HEK293 (cell line): ENCODE results near the gene ST7.

Experiments used
- CTCF ChIA-PET: fragments of 350-600 bp; formaldehyde crosslinking; extraction: SDS; loops from one replicate; lab custom pipeline; 2021; ENCODE audit warnings: antibody characterized with exemption; lab: Yijun Ruan, JAX
- POLR2A ChIA-PET: fragments of 300-600 bp; formaldehyde crosslinking; extraction: SDS; loops from one replicate; lab custom pipeline; 2020; ENCODE audit warnings: antibody characterized with exemption, inconsistent platforms; lab: Yijun Ruan, JAX
- H3K27ac ChIP-seq: fragments of 200-500 bp; sonication (Bioruptor generic); 2 replicates; pipeline ENCODE4 v1.5.1; 2014; ENCODE audit warnings: low read depth, low read length, control low read depth, inconsistent platforms; ENCODE audit errors: extremely low read depth
- H3K36me3 ChIP-seq, 2 experiments: fragments of 200-500 bp in 1 of 2; sonication (Bioruptor generic) in 1 of 2; 1 replicate in 1 of 2; 2 replicates in 1 of 2; pipeline ENCODE4 v1.5.1; 2014 to 2017; ENCODE audit warnings: inconsistent platforms in 2 of 2, low read length in 2 of 2; ENCODE audit not compliant: control insufficient read depth in 2 of 2, insufficient read depth in 1 of 2
- H3K4me1 ChIP-seq: fragments of 200-500 bp; sonication (Bioruptor generic); 2 replicates; pipeline ENCODE4 v1.5.1; 2014; ENCODE audit warnings: mild to moderate bottlenecking, low read length, inconsistent platforms; ENCODE audit not compliant: control insufficient read depth, insufficient read depth
- H3K4me3 ChIP-seq: 2 replicates; pipeline ENCODE4 v1.5.1; 2011; ENCODE audit warnings: low read depth, mild to moderate bottlenecking, control low read depth, low read length, moderate library complexity
- H3K9me3 ChIP-seq: fragments of 200-500 bp; sonication (Bioruptor generic); 2 replicates; pipeline ENCODE4 v1.5.1; 2014; ENCODE audit warnings: low read depth, low read length, inconsistent platforms; ENCODE audit not compliant: control insufficient read depth, insufficient read depth
- ATF2 ChIP-seq: fragments of 450-650 bp; formaldehyde crosslinking; IDR thresholded peaks from 2 replicates; pipeline ENCODE4 v1.5.1; 2016; ENCODE audit warnings: missing biosample characterization, missing genetic modification characterization, low read depth
- INSM2 ChIP-seq: fragments of 450-650 bp; formaldehyde crosslinking; IDR thresholded peaks from 2 replicates; pipeline ENCODE4 v1.5.1; 2016; ENCODE audit warnings: missing biosample characterization, missing genetic modification characterization
- KLF9 ChIP-seq: fragments of 450-650 bp; formaldehyde crosslinking; IDR thresholded peaks from 2 replicates; pipeline ENCODE4 v1.5.1; 2016; ENCODE audit warnings: missing biosample characterization, missing genetic modification characterization, low read depth
- MEIS1 ChIP-seq: sonication (generic); formaldehyde crosslinking; IDR thresholded peaks from 2 replicates; pipeline ENCODE4 v1.8.1; 2022; ENCODE audit warnings: missing genetic modification reagents, mild to moderate bottlenecking, borderline replicate concordance
- OVOL3 ChIP-seq: fragments of 450-650 bp; formaldehyde crosslinking; IDR thresholded peaks from 2 replicates; pipeline ENCODE4 v1.5.1; 2016; ENCODE audit warnings: missing biosample characterization, missing genetic modification characterization
- PBX3 ChIP-seq: sonication (generic); formaldehyde crosslinking; IDR thresholded peaks from 2 replicates; pipeline ENCODE4 v1.8.1; 2022; ENCODE audit warnings: mild to moderate bottlenecking, moderate library complexity, missing genetic modification reagents
- REST ChIP-seq: fragments of 450-650 bp; formaldehyde crosslinking; IDR thresholded peaks from 2 replicates; pipeline ENCODE4 v1.5.1; 2016; ENCODE audit warnings: missing biosample characterization, missing genetic modification characterization
- SETDB1 ChIP-seq: IDR thresholded peaks from one replicate; pipeline ENCODE4 v1.6.1; 2017; ENCODE audit warnings: mild to moderate bottlenecking, low read length, moderate library complexity, mixed read lengths; ENCODE audit not compliant: insufficient read length
- TRIM28 ChIP-seq: IDR thresholded peaks from 2 replicates; pipeline ENCODE4 v1.6.1; 2011; ENCODE audit warnings: low read length, control low read depth, borderline replicate concordance
- ZBTB20 ChIP-seq: fragments of 450-650 bp; formaldehyde crosslinking; IDR thresholded peaks from 2 replicates; pipeline ENCODE4 v1.5.1; 2016; ENCODE audit warnings: missing biosample characterization, missing genetic modification characterization
- ZBTB44 ChIP-seq: fragments of 450-650 bp; IDR thresholded peaks from 2 replicates; pipeline ENCODE4 v1.5.1; 2018; ENCODE audit warnings: missing biosample characterization, mild to moderate bottlenecking, missing genetic modification characterization
- ZNF274 ChIP-seq, 2 experiments: fragments of 200-500 bp in 1 of 2; fragments of 450-650 bp in 1 of 2; sonication (Bioruptor generic) in 1 of 2; formaldehyde crosslinking in 1 of 2; IDR thresholded peaks; 2 replicates each; pipeline versions ENCODE4 v1.5.1 to v1.6.1; 2014 to 2016; ENCODE audit warnings: borderline replicate concordance in 1 of 2, inconsistent platforms in 1 of 2, low read length in 1 of 2, missing biosample characterization in 1 of 2, missing genetic modification characterization in 1 of 2
- ZNF324 ChIP-seq: fragments of 450-650 bp; formaldehyde crosslinking; IDR thresholded peaks from 2 replicates; pipeline ENCODE4 v1.5.1; 2016; ENCODE audit warnings: missing biosample characterization, missing genetic modification characterization
- ZNF354C ChIP-seq: fragments of 450-650 bp; formaldehyde crosslinking; IDR thresholded peaks from 2 replicates; pipeline ENCODE4 v1.5.1; 2016; ENCODE audit warnings: missing biosample characterization, missing genetic modification characterization, low read depth, borderline replicate concordance
- ZNF473 ChIP-seq: fragments of 450-650 bp; formaldehyde crosslinking; IDR thresholded peaks from 2 replicates; pipeline ENCODE4 v1.5.1; 2017; ENCODE audit warnings: missing biosample characterization, missing genetic modification characterization
- ZNF48 ChIP-seq: fragments of 450-650 bp; formaldehyde crosslinking; IDR thresholded peaks from 2 replicates; pipeline ENCODE4 v1.5.1; 2016; ENCODE audit warnings: missing biosample characterization, missing genetic modification characterization
- ZNF596 ChIP-seq: fragments of 450-650 bp; IDR thresholded peaks from 2 replicates; pipeline ENCODE4 v1.5.0; 2018; ENCODE audit warnings: missing biosample characterization, mild to moderate bottlenecking, missing genetic modification characterization, moderate library complexity
- ZNF658 ChIP-seq: fragments of 450-650 bp; formaldehyde crosslinking; IDR thresholded peaks from 2 replicates; pipeline ENCODE4; 2016; ENCODE audit warnings: missing biosample characterization, missing genetic modification characterization
- ZNF704 ChIP-seq: fragments of 450-650 bp; formaldehyde crosslinking; IDR thresholded peaks from 2 replicates; pipeline ENCODE4 v1.5.1; 2016; ENCODE audit warnings: missing biosample characterization, missing genetic modification characterization
- ZNF707 ChIP-seq: fragments of 450-650 bp; formaldehyde crosslinking; IDR thresholded peaks from 2 replicates; pipeline ENCODE4 v1.5.1; 2016; ENCODE audit warnings: missing biosample characterization, missing genetic modification characterization

The ST7 gene

GRCh38 chr7:117004899-117005298 is 51.6 kb downstream of the ST7 start:
- CTCF ChIA-PET = interaction anchor here (1.7 kb wide), 1 partner anchor 116 kb away, joined by 3 read pairs; no protein-coding TSS in a partner anchor

GRCh38 chr7:117005449-117005848 is 52.1 kb downstream of the ST7 start:
- CTCF ChIA-PET = interaction anchor here (1.2 to 2.7 kb wide), 6 partner anchors 20 to 381 kb away, joined by 3 to 16 read pairs (median 4); no protein-coding TSS in a partner anchor
- H3K36me3 ChIP-seq = no peaks in the 10 kb centered on the region
- no peak overlapping the region for H3K27ac ChIP-seq
- H3K4me3 ChIP-seq = no peak overlapping the region
- no peaks in the 10 kb centered on the region for H3K9me3 ChIP-seq
- H3K4me1 ChIP-seq = peaks cover 7% of the 10 kb centered on the region; the same call in 1 of the 2 replicates
- POLR2A ChIA-PET = no interaction called here
- TF ChIP-seq ZNF473 = no peak
- no peak for TF ChIP-seq ZNF658
- no peak for TF ChIP-seq OVOL3 (tag by site-specific recombination)
- no peak for TF ChIP-seq TRIM28
- TF ChIP-seq INSM2 (tag by site-specific recombination) = no peak
- TF ChIP-seq ZNF707 (tag by site-specific recombination) = no peak
- no peak for TF ChIP-seq KLF9
- no peak for TF ChIP-seq ZNF596 (tag by site-specific recombination)
- no peak for TF ChIP-seq ZBTB44
- no peak for TF ChIP-seq ATF2 (tag by site-specific recombination)
- no peak for TF ChIP-seq REST (tag by site-specific recombination)
- TF ChIP-seq ZBTB20 (tag by site-specific recombination) = no peak
- TF ChIP-seq ZNF704 (tag by site-specific recombination) = no peak
- TF ChIP-seq ZNF274 (IDR thresholded peaks at IDR 0.05; ENCODE audit: low read length) = no peak
- TF ChIP-seq ZNF274 (tag by site-specific recombination; IDR thresholded peaks at IDR 0.05; ENCODE audit: borderline replicate concordance) = no peak
- no peak for TF ChIP-seq ZNF354C (tag by site-specific recombination)
- TF ChIP-seq ZNF48 (tag by site-specific recombination) = no peak
- TF ChIP-seq PBX3 (CRISPR knock-in tag) = no peak

More at GRCh38 chr7:117004899-117005298, 51.6 kb downstream of the ST7 start:
- no peak overlapping the region for H3K4me3 ChIP-seq
- POLR2A ChIA-PET = no interaction called here
- no peak for TF ChIP-seq ZNF704 (tag by site-specific recombination)
- no peak for TF ChIP-seq MEIS1
- no peak for TF ChIP-seq ZNF324 (tag by site-specific recombination)
- TF ChIP-seq ZNF48 (tag by site-specific recombination) = no peak
- no peak for TF ChIP-seq SETDB1
- H3K9me3 ChIP-seq = no peaks in the 10 kb centered on the region
- H3K4me1 ChIP-seq = peaks cover 6% of the 10 kb centered on the region; the same call in 1 of the 2 replicates
- no peak overlapping the region for H3K27ac ChIP-seq
- no peaks in the 10 kb centered on the region for H3K36me3 ChIP-seq
